ENCODE results near the gene OSBPL10. TPM values are rescaled to one million over a fixed set of nuclear protein-coding genes. Genes with fewer than 3 reads are reported as not detected.

The OSBPL10 gene
- total and polyA plus RNA-seq, 4 donors, result 3.9 to 33.0 (median 13.1) TPM

DNA sequence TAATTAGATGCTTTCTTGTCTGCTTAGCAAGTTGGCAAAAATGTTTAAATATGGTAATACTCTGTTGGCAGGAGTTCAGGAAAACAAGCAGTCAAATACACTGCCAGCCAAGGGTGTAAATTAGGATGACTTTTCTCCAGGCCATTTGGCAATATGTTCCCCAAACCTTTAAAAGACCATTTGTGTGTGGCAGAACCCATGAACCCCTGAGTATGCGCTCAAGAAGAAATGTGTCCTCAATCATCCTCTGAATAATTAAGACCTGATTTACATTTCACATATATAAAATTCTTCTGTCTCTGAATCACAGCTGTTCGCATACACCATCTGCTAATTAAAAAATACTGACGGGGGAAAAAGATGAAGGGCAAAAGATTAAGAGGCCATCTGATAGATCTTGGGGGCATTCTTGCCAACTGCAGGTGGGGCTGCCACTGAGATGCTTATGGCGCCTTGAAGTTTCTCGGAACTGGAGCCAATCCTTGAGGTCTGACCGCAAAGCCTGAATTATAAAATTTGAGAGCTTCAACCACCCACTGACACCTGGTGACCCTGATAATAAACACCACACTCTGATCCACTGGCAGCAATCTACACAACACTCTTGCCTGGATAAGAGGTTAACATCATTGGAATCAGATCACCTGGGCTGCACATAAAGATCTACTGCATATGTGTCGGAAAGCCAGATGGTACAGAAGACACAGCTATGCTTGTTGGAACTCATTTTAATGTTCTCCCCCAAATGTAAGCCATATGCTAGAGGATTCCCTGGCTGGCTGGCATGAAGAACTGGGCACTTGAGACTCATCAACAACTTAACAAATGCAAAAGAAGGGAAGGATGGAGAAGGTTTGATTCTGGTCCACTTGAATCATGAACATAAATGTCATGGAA is 190.6 kb downstream of the OSBPL10 start:
- no peak for ATAC-seq (ENCODE audit: insufficient read depth, low FRiP score)
- WGBS, 2 donors, result 96 to 97% methylated on average over 7 of the region's 7 CpGs
- Histone ChIP-seq H3K36me3 (ENCODE audit: control insufficient read depth in 4 of 4, insufficient read depth in 4 of 4, low read length in 4 of 4) (no peaks in the 10 kb centered on the region), H3K9me3 (ENCODE audit: control insufficient read depth in 4 of 4, insufficient read depth in 3 of 4, low read length in 3 of 4) (no peaks in the 10 kb centered on the region), H3K4me1 (ENCODE audit: control insufficient read depth in 5 of 5, insufficient read depth in 5 of 5, low read length in 5 of 5) (peaks cover 0 to 7% (median 0%) of the 10 kb centered on the region in 5 donors), H3K27me3 (ENCODE audit: control insufficient read depth in 3 of 3, insufficient read depth in 3 of 3, low read length in 2 of 3) (no peaks in the 10 kb centered on the region), H3K9ac (ENCODE audit: insufficient read depth in 1 of 2, low read length in 2 of 2) (no peak overlapping the region), H3K4me3 (no peak overlapping the region), H3K27ac (ENCODE audit: low read depth in 1 of 2, low read length in 1 of 2) (no peak overlapping the region)
- TF ChIP-seq, protein P1, sequence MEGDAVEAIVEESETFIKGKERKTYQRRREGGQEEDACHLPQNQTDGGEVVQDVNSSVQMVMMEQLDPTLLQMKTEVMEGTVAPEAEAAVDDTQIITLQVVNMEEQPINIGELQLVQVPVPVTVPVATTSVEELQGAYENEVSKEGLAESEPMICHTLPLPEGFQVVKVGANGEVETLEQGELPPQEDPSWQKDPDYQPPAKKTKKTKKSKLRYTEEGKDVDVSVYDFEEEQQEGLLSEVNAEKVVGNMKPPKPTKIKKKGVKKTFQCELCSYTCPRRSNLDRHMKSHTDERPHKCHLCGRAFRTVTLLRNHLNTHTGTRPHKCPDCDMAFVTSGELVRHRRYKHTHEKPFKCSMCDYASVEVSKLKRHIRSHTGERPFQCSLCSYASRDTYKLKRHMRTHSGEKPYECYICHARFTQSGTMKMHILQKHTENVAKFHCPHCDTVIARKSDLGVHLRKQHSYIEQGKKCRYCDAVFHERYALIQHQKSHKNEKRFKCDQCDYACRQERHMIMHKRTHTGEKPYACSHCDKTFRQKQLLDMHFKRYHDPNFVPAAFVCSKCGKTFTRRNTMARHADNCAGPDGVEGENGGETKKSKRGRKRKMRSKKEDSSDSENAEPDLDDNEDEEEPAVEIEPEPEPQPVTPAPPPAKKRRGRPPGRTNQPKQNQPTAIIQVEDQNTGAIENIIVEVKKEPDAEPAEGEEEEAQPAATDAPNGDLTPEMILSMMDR (IDR thresholded peaks at IDR 0.05; ENCODE audit: control extremely low read depth, extremely low read depth), result no peak
- DNase-seq, result no peak

DNA sequence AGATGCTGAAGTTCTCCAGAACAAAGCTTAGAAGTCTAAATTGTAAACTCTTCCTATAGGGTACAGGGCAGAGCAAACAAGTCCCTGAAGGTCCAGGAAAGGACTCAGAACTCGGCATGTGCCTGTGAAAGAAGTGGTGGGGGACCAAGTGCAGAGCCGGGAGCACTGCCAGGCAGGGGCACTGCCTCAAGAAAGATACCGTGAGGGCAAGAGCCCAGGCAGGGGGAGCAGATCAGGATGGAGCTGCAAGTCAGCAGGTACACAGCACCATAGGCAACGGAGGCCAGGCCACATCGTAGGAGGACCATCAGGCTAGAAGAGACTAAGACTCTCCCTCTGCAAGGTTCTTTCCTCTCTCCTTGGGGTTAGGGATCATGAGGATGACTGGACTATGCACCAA is 191.6 kb downstream of the OSBPL10 start:
- peaks cover 0 to 7% (median 0%) of the 10 kb centered on the region in 5 donors for H3K4me1 ChIP-seq (ENCODE audit: control insufficient read depth in 5 of 5, insufficient read depth in 5 of 5, low read length in 5 of 5)
- H3K9me3 ChIP-seq (ENCODE audit: control insufficient read depth in 4 of 4, insufficient read depth in 3 of 4, low read length in 3 of 4), result no peaks in the 10 kb centered on the region
- 90 to 93% methylated on average over 5 of the region's 5 CpGs for WGBS, 2 donors
- ATAC-seq (ENCODE audit: insufficient read depth, low FRiP score), result no peak
- no peak overlapping the region for H3K9ac ChIP-seq (ENCODE audit: insufficient read depth in 1 of 2, low read length in 2 of 2)
- H3K36me3 ChIP-seq (ENCODE audit: control insufficient read depth in 4 of 4, insufficient read depth in 4 of 4, low read length in 4 of 4), result no peaks in the 10 kb centered on the region
- H3K27me3 ChIP-seq (ENCODE audit: control insufficient read depth in 3 of 3, insufficient read depth in 3 of 3, low read length in 2 of 3), result no peaks in the 10 kb centered on the region
- DNase-seq, result no peak
- H3K27ac ChIP-seq (ENCODE audit: low read depth in 1 of 2, low read length in 1 of 2), result no peak overlapping the region
- TF ChIP-seq, protein P1 (IDR thresholded peaks at IDR 0.05; ENCODE audit: control extremely low read depth, extremely low read depth), result no peak
- no peak overlapping the region for H3K4me3 ChIP-seq

DNA sequence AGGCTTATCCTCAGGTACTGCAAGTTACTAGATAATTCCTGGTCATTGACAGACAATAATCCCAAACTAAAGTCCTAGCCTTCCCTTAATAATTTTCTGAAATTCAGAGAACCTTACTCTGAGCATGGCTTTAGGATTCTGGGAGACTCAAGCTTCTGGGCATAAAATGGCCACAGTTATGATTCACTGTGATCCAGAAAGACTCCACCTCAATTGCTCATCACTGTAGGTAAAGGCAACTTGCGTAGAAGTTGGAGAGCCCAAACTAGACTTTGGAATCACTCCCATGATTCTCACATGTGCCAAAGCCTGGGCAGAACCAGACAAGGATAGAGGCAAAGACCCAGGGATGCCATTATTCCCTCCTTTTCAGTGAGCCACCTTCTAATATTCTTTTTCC is 195.3 kb downstream of the OSBPL10 start:
- Histone ChIP-seq H3K4me1 (ENCODE audit: control insufficient read depth in 5 of 5, insufficient read depth in 5 of 5, low read length in 5 of 5) (peaks cover 0 to 7% (median 0%) of the 10 kb centered on the region in 5 donors), H3K9ac (ENCODE audit: insufficient read depth in 1 of 2, low read length in 2 of 2) (no peak overlapping the region), H3K4me3 (no peak overlapping the region), H3K27me3 (ENCODE audit: control insufficient read depth in 3 of 3, insufficient read depth in 3 of 3, low read length in 2 of 3) (no peaks in the 10 kb centered on the region), H3K36me3 (ENCODE audit: control insufficient read depth in 4 of 4, insufficient read depth in 4 of 4, low read length in 4 of 4) (no peaks in the 10 kb centered on the region), H3K27ac (ENCODE audit: low read depth in 1 of 2, low read length in 1 of 2) (no peak overlapping the region), H3K9me3 (ENCODE audit: control insufficient read depth in 4 of 4, insufficient read depth in 3 of 4, low read length in 3 of 4) (no peaks in the 10 kb centered on the region)
- ATAC-seq (ENCODE audit: insufficient read depth, low FRiP score) (no peak), DNase-seq (no peak)
- TF ChIP-seq, protein P1 (IDR thresholded peaks at IDR 0.05; ENCODE audit: control extremely low read depth, extremely low read depth), result no peak
- 96 to 99% methylated on average over 1 of the region's 1 CpG for WGBS, 2 donors
